CD4-positive, CD25-positive, alpha-beta regulatory T cell (primary cell): ENCODE data around the gene USP4. TPM values are rescaled to one million over a fixed set of nuclear protein-coding genes. Genes with fewer than 3 reads are reported as not detected.

Source experiments
- ATAC-seq, 2 donors: fragments of 150-1000 bp; cut with Tn5 transposase; one replicate each; pipeline ENCODE4 v1.10.0; 2021; ENCODE audit warnings: low read depth in 2 of 2, moderate number of reproducible peaks in 2 of 2, moderate library complexity in 1 of 2
- DNase-seq, 3 donors: peaks; one replicate each; pipeline versions ENCODE4 v3.0.0 to v3.0.0-alpha.2; 2012 to 2022; ENCODE audit warnings: mixed read lengths in 1 of 3
- H3K27ac ChIP-seq: one replicate; pipeline ENCODE4 v1.7.0; 2013; ENCODE audit warnings: mild to moderate bottlenecking, low read length; ENCODE audit not compliant: insufficient read depth, poor library complexity, severe bottlenecking
- H3K27me3 ChIP-seq: one replicate; pipeline ENCODE4 v1.7.0; 2013; ENCODE audit warnings: low read length; ENCODE audit not compliant: control insufficient read depth, insufficient read depth
- H3K36me3 ChIP-seq: one replicate; pipeline ENCODE4 v1.7.0; 2013; ENCODE audit warnings: mild to moderate bottlenecking, low read length, moderate library complexity; ENCODE audit not compliant: control insufficient read depth, insufficient read depth
- H3K4me1 ChIP-seq: 2 replicates; pipeline ENCODE4 v1.7.0; 2013; ENCODE audit warnings: mild to moderate bottlenecking, low read length; ENCODE audit not compliant: insufficient read depth, control insufficient read depth, poor library complexity, severe bottlenecking
- H3K4me3 ChIP-seq: one replicate; pipeline ENCODE4 v1.7.0; 2013; ENCODE audit warnings: low read depth, mild to moderate bottlenecking, low read length, moderate library complexity
- H3K9me3 ChIP-seq, 2 experiments: 1 replicate in 1 of 2; 2 replicates in 1 of 2; pipeline ENCODE4 v1.7.0; 2013; ENCODE audit warnings: low read length in 2 of 2, mild to moderate bottlenecking in 1 of 2, moderate library complexity in 1 of 2; ENCODE audit not compliant: control insufficient read depth in 2 of 2
- H3K27ac Mint-ChIP-seq, 3 donors: one replicate each; pipeline ENCODE4 v1.8.0; 2020 to 2022; ENCODE audit warnings: mild to moderate bottlenecking in 3 of 3, mixed read lengths in 3 of 3, moderate library complexity in 2 of 3
- H3K27me3 Mint-ChIP-seq: one replicate; pipeline ENCODE4 v1.8.0; 2022; ENCODE audit warnings: mild to moderate bottlenecking, mixed read lengths
- H3K36me3 Mint-ChIP-seq: one replicate; pipeline ENCODE4 v1.8.0; 2020; ENCODE audit warnings: mixed read lengths
- H3K4me1 Mint-ChIP-seq, 4 donors: one replicate each; pipeline ENCODE4 v1.8.0; 2020 to 2022; ENCODE audit warnings: mixed read lengths in 4 of 4, mild to moderate bottlenecking in 1 of 4
- H3K4me3 Mint-ChIP-seq, 4 donors: one replicate each; pipeline ENCODE4 v1.8.0; 2020 to 2022; ENCODE audit warnings: mild to moderate bottlenecking in 4 of 4, mixed read lengths in 4 of 4, moderate library complexity in 3 of 4
- H3K9me3 Mint-ChIP-seq, 7 donors: one replicate each; pipeline ENCODE4 v1.8.0; 2020 to 2022; ENCODE audit warnings: mixed read lengths in 7 of 7, mild to moderate bottlenecking in 3 of 7, moderate library complexity in 2 of 7
- polyA plus RNA-seq, 4 donors: library from polyadenylated mRNA; unstranded; fragments of 300-500 nt; fragmentation: Illumina TruSeq; gene quantifications; one replicate each; pipeline ENCODE4 v1.2.3, GENCODE V29; 2021
- total RNA-seq: library from RNA; stranded (reverse); gene quantifications from one replicate; pipeline ENCODE4 v1.2.3, GENCODE V29; 2022

The USP4 gene
- total and polyA plus RNA-seq, 5 donors from 2014 or later: 58.2 to 122 (median 59.4) TPM

- Mint-ChIP-seq H3K27ac (no peak overlapping the region), H3K36me3 (peaks cover 32% of the 10 kb centered on the region), H3K4me3 (no peak overlapping the region), H3K9me3 (no peaks in the 10 kb centered on the region), H3K4me1 (peaks cover 0 to 5% (median 2%) of the 10 kb centered on the region in 4 donors), H3K27me3 (no peaks in the 10 kb centered on the region)
- H3K27ac ChIP-seq: no peak overlapping the region
- ATAC-seq (no peak), DNase-seq (no peak)
- H3K36me3 ChIP-seq: peaks cover 87% of the 10 kb centered on the region
- no peaks in the 10 kb centered on the region for H3K9me3 ChIP-seq
- H3K27me3 ChIP-seq: no peaks in the 10 kb centered on the region
- H3K4me3 ChIP-seq: no peak overlapping the region
- no peaks in the 10 kb centered on the region for H3K4me1 ChIP-seq
Measured at GRCh38 chr3:49294343-49294742, 45.5 kb downstream of the USP4 start.

DNA sequence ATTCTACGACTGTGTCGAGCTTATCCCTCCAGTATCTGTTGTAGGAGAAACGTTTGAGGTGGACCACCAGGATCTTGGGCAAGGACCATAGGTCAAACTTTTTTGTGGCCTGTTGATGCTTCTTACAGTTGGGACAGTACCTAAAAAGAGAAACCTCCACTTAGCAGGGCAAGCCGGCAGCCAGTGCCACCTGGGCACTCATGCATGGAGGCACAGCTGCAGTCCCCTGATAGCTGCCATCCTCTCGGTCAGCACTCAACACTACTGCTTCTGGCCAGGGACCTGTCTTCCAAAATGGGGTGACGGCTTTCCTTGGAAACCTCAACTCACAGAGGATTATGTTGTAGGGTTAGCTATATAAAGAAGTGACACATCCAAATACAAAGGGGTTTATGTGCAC lies 55.9 kb downstream of the USP4 start:
- H3K36me3 ChIP-seq: peaks cover 66% of the 10 kb centered on the region
- ATAC-seq (no peak), DNase-seq (no peak)
- no peak overlapping the region for H3K27ac ChIP-seq
- Mint-ChIP-seq H3K4me3 (no peak overlapping the region), H3K4me1 (peaks cover 0 to 3% (median 1%) of the 10 kb centered on the region in 4 donors), H3K36me3 (peaks cover 44% of the 10 kb centered on the region), H3K9me3 (no peaks in the 10 kb centered on the region), H3K27ac (no peak overlapping the region), H3K27me3 (no peaks in the 10 kb centered on the region)
- no peak overlapping the region for H3K4me3 ChIP-seq
- H3K9me3 ChIP-seq: no peaks in the 10 kb centered on the region
- H3K27me3 ChIP-seq: no peaks in the 10 kb centered on the region
- no peaks in the 10 kb centered on the region for H3K4me1 ChIP-seq

- peaks cover 40% of the 10 kb centered on the region for H3K36me3 ChIP-seq
- peaks cover 14% of the 10 kb centered on the region for H3K4me1 ChIP-seq
- no peak for ATAC-seq
- Mint-ChIP-seq H3K27ac (no peak overlapping the region), H3K9me3 (no peaks in the 10 kb centered on the region), H3K36me3 (peaks cover 19% of the 10 kb centered on the region), H3K4me1 (peaks cover 0 to 28% (median 19%) of the 10 kb centered on the region in 4 donors), H3K27me3 (no peaks in the 10 kb centered on the region), H3K4me3 (no peak overlapping the region)
- H3K27ac ChIP-seq: peak overlapping the region; percentile 3
- H3K4me3 ChIP-seq: no peak overlapping the region
- no peaks in the 10 kb centered on the region for H3K27me3 ChIP-seq
- no peak for DNase-seq
- H3K9me3 ChIP-seq: no peaks in the 10 kb centered on the region
Measured at GRCh38 chr3:49279376-49279775, 60.5 kb downstream of the USP4 start.

DNA sequence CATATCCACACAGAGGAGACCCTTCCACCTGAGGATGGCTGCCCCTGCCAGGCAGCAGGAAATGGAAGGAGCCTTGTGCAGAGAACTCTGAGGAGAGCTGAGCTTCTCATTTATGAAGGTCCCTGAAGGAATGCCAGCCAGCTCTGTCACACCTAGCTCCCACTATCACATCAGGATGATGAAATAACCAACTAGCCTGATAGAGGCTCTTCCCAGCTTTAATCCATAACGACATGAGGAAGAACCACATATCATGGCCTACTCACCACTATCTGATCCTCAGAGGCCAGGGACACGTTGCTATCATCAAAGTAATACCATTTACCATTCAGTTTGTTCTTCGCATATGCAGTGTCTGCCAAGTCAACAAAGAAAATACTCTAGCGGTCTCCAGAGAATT lies 61.3 kb downstream of the USP4 start:
- peak overlapping the region; percentile 82 for H3K27ac ChIP-seq
- ATAC-seq (no peak), DNase-seq (no peak)
- H3K4me1 Mint-ChIP-seq: peaks cover 0 to 28% (median 19%) of the 10 kb centered on the region in 4 donors
- no peaks in the 10 kb centered on the region for H3K9me3 ChIP-seq
- peaks cover 11% of the 10 kb centered on the region for H3K36me3 Mint-ChIP-seq
- H3K27ac Mint-ChIP-seq: peak overlapping the region in 2 of 3 donors; percentile 71 to 86
- no peak overlapping the region for H3K4me3 ChIP-seq
- no peaks in the 10 kb centered on the region for H3K9me3 Mint-ChIP-seq
- H3K27me3 Mint-ChIP-seq: no peaks in the 10 kb centered on the region
- H3K4me1 ChIP-seq: peaks cover 14% of the 10 kb centered on the region
- H3K36me3 ChIP-seq: peaks cover 32% of the 10 kb centered on the region
- peak overlapping the region in 3 of 4 donors; percentile 44 to 84 (median 69) for H3K4me3 Mint-ChIP-seq
- no peaks in the 10 kb centered on the region for H3K27me3 ChIP-seq

GRCh38 chr3:49277383-49277775 lies 62.5 kb downstream of the USP4 start:
- Histone ChIP-seq H3K36me3 (peaks cover 27% of the 10 kb centered on the region), H3K27ac (peak overlapping the region; percentile 82), H3K4me3 (no peak overlapping the region), H3K27me3 (no peaks in the 10 kb centered on the region), H3K9me3 (no peaks in the 10 kb centered on the region), H3K4me1 (peaks cover 14% of the 10 kb centered on the region)
- Mint-ChIP-seq H3K9me3 (no peaks in the 10 kb centered on the region), H3K27me3 (no peaks in the 10 kb centered on the region), H3K4me1 (peaks cover 0 to 28% (median 19%) of the 10 kb centered on the region in 4 donors), H3K27ac (peak overlapping the region; percentile 85 to 90 (median 86)), H3K4me3 (peak overlapping the region; percentile 78 to 90 (median 83)), H3K36me3 (peaks cover 8% of the 10 kb centered on the region)
- DNase-seq (no peak), ATAC-seq (no peak)

- Mint-ChIP-seq H3K4me3 (peak within 1 kb of the TSS; percentile 78 to 90 (median 83)), H3K9me3 (no peaks in the 10 kb centered on the region), H3K27me3 (no peaks in the 10 kb centered on the region), H3K27ac (peak within 1 kb of the TSS; percentile 86 to 96 (median 90)), H3K4me1 (peaks cover 0 to 28% (median 19%) of the 10 kb centered on the region in 4 donors), H3K36me3 (peaks cover 8% of the 10 kb centered on the region)
- H3K36me3 ChIP-seq: peaks cover 21% of the 10 kb centered on the region
- H3K27me3 ChIP-seq: no peaks in the 10 kb centered on the region
- peak within 1 kb of the TSS; percentile 82 for H3K27ac ChIP-seq
- no peaks in the 10 kb centered on the region for H3K9me3 ChIP-seq
- H3K4me1 ChIP-seq: peaks cover 14% of the 10 kb centered on the region
- ATAC-seq (peak; percentile 79 to 85), DNase-seq (peak; percentile 57 to 78 (median 58))
- peak within 1 kb of the TSS; percentile 82 for H3K4me3 ChIP-seq
Measured at GRCh38 chr3:49276475-49277382, 63.1 kb downstream of the USP4 start, which contains the start of gene C3orf62. C3orf62 (minus strand) TSS chr3:49277232; CDS start chr3:49276872, 360 bp downstream.

- Mint-ChIP-seq H3K27ac (no peak overlapping the region), H3K4me1 (peaks cover 0 to 28% (median 20%) of the 10 kb centered on the region in 4 donors), H3K9me3 (no peaks in the 10 kb centered on the region)
Measured at GRCh38 chr3:49273825-49274532, 65.9 kb downstream of the USP4 start.

More at GRCh38 chr3:49273825-49274532, 65.9 kb downstream of the USP4 start:
- no peaks in the 10 kb centered on the region for H3K27me3 Mint-ChIP-seq
- no peak overlapping the region for H3K4me3 Mint-ChIP-seq
- H3K36me3 Mint-ChIP-seq: peaks cover 9% of the 10 kb centered on the region
- H3K27ac ChIP-seq: no peak overlapping the region
- H3K36me3 ChIP-seq: peaks cover 6% of the 10 kb centered on the region
- DNase-seq (no peak), ATAC-seq (no peak)
- H3K9me3 ChIP-seq: no peaks in the 10 kb centered on the region
- H3K4me3 ChIP-seq: no peak overlapping the region
- H3K27me3 ChIP-seq: no peaks in the 10 kb centered on the region
- H3K4me1 ChIP-seq: peaks cover 14% of the 10 kb centered on the region
